Liver (tissue), 9 donors: ENCODE results near the gene KDM2A. TPM values are rescaled to one million over a fixed set of nuclear protein-coding genes. Genes with fewer than 3 reads are reported as not detected.

Experiments
- DNase-seq: peaks from one replicate; pipeline ENCODE4 v3.0.0-alpha.2; 2017; ENCODE audit warnings: low spot score
- H3K27ac ChIP-seq, 2 donors: one replicate each; pipeline ENCODE4 v1.7.0; 2013; ENCODE audit warnings: inconsistent platforms in 2 of 2, low read length in 2 of 2, control low read depth in 1 of 2, low read depth in 1 of 2, mild to moderate bottlenecking in 1 of 2
- H3K27me3 ChIP-seq, 4 donors: one replicate each; pipeline versions ENCODE4 v1.6.1 to v1.7.0; 2013; ENCODE audit warnings: low read length in 3 of 4, inconsistent platforms in 1 of 4, mild to moderate bottlenecking in 1 of 4, moderate library complexity in 1 of 4; ENCODE audit not compliant: control insufficient read depth in 4 of 4, insufficient read depth in 4 of 4
- H3K36me3 ChIP-seq, 4 donors: one replicate each; pipeline versions ENCODE4 v1.6.1 to v1.7.0; 2013; ENCODE audit warnings: low read length in 3 of 4, mild to moderate bottlenecking in 3 of 4, low read depth in 1 of 4, moderate library complexity in 1 of 4; ENCODE audit not compliant: control insufficient read depth in 4 of 4, insufficient read depth in 3 of 4
- H3K4me1 ChIP-seq, 4 donors: one replicate each; pipeline versions ENCODE4 v1.6.1 to v1.7.0; 2013; ENCODE audit warnings: low read length in 3 of 4, mild to moderate bottlenecking in 3 of 4, moderate library complexity in 1 of 4; ENCODE audit not compliant: control insufficient read depth in 4 of 4, insufficient read depth in 4 of 4
- H3K4me3 ChIP-seq, 3 donors: one replicate each; pipeline versions ENCODE4 v1.6.1 to v1.7.0; 2013; ENCODE audit warnings: low read length in 3 of 3, control low read depth in 1 of 3, low read depth in 1 of 3, mild to moderate bottlenecking in 1 of 3
- H3K9ac ChIP-seq, 2 donors: one replicate each; pipeline ENCODE4 v1.7.0; 2013; ENCODE audit warnings: low read length in 2 of 2, mild to moderate bottlenecking in 2 of 2, moderate library complexity in 2 of 2, control low read depth in 1 of 2, low read depth in 1 of 2
- H3K9me3 ChIP-seq, 4 donors: one replicate each; pipeline versions ENCODE4 v1.6.1 to v1.7.0; 2013; ENCODE audit warnings: low read length in 3 of 4; ENCODE audit not compliant: control insufficient read depth in 4 of 4
- FOXA2 ChIP-seq: IDR thresholded peaks from 2 replicates; pipeline ENCODE4 v1.6.1; 2016; ENCODE audit warnings: antibody characterized with exemption
- HNF4A ChIP-seq, 2 donors: conservative IDR thresholded peaks; 2 replicates each; pipeline ENCODE4 v1.6.1; 2016; ENCODE audit warnings: antibody characterized with exemption in 2 of 2, mild to moderate bottlenecking in 2 of 2
- HNF4G ChIP-seq: IDR thresholded peaks from 2 replicates; pipeline ENCODE4 v1.6.1; 2016; ENCODE audit warnings: antibody characterized with exemption
- JUND ChIP-seq, 2 donors: IDR thresholded peaks; 2 replicates each; pipeline ENCODE4 v1.6.1; 2016; ENCODE audit warnings: antibody characterized with exemption in 2 of 2
- NR2F2 ChIP-seq: IDR thresholded peaks from 2 replicates; pipeline ENCODE4 v1.6.1; 2016; ENCODE audit warnings: antibody characterized with exemption
- RAD21 ChIP-seq, 2 donors: IDR thresholded peaks; 2 replicates each; pipeline ENCODE4 v1.6.1; 2016; ENCODE audit warnings: antibody characterized with exemption in 2 of 2, mild to moderate bottlenecking in 2 of 2
- RXRA ChIP-seq, 2 donors: IDR thresholded peaks; 2 replicates each; pipeline ENCODE4 v1.6.1; 2017 to 2018; ENCODE audit warnings: antibody characterized with exemption in 2 of 2, mild to moderate bottlenecking in 1 of 2
- SP1 ChIP-seq: IDR thresholded peaks from 2 replicates; pipeline ENCODE4 v1.6.1; 2018; ENCODE audit warnings: antibody characterized with exemption, mild to moderate bottlenecking
- TAF1 ChIP-seq: conservative IDR thresholded peaks from 2 replicates; pipeline ENCODE4 v1.6.1; 2016; ENCODE audit warnings: antibody characterized with exemption, mild to moderate bottlenecking
- YY1 ChIP-seq: IDR thresholded peaks from 2 replicates; pipeline ENCODE4 v1.6.1; 2016; ENCODE audit warnings: antibody characterized with exemption, mild to moderate bottlenecking
- WGBS: extraction: QIAGEN DNeasy Blood & Tissue Kit; methylation state at CpG from one replicate; pipeline ENCODE4 v1.1.7; 2013; 5-methylcytosine and 5-hydroxymethylcytosine counted together
- polyA plus RNA-seq, 2 donors: library from polyadenylated mRNA; stranded (reverse) in 1 of 2; unstranded in 1 of 2; fragments of 200-250 nt in 1 of 2; fragments of >200 nt in 1 of 2; fragmentation: Nextera tagmentation in 1 of 2; extraction: Ambion mirVana in 1 of 2; gene quantifications; one replicate each; pipeline versions ENCODE4 v1.2.1 to v1.2.3, GENCODE V29; 2013 to 2015
- total RNA-seq, 2 donors: library from RNA; depleted of rRNA; stranded (reverse); fragments of >200 nt; gene quantifications; one replicate each; pipeline ENCODE4 v1.2.3, GENCODE V29; 2014
- TF ChIP-seq, protein P1 (sequence below): IDR thresholded peaks from 2 replicates; pipeline ENCODE4 v1.6.1; 2016; ENCODE audit warnings: antibody characterized with exemption, mild to moderate bottlenecking
- TF ChIP-seq, protein P2 (sequence below): IDR thresholded peaks from 2 replicates; pipeline ENCODE4 v1.6.1; 2016; ENCODE audit warnings: antibody characterized with exemption
- TF ChIP-seq, protein P3 (sequence below): IDR thresholded peaks from 2 replicates; pipeline ENCODE4 v1.6.1; 2016; ENCODE audit warnings: antibody characterized with exemption
- TF ChIP-seq, protein P4 (sequence below): fragments of 150-350 bp; IDR thresholded peaks from 2 replicates; pipeline ENCODE4 v1.5.1; 2017; ENCODE audit warnings: improper control_type of control experiment, low read depth, low read length; ENCODE audit not compliant: missing input control
- TF ChIP-seq, protein P5 (sequence below): IDR thresholded peaks from 2 replicates; pipeline ENCODE4 v1.6.1; 2016; ENCODE audit warnings: antibody characterized with exemption
- donor health status: healthy.
- donor health status: healthy.
- donor health status: healthy.
- donor health status: healthy.
- donor health status: healthy.

Gene KDM2A
- total and polyA plus RNA-seq, 4 donors, result 8.3 to 44.9 (median 22.4) TPM

DNA sequence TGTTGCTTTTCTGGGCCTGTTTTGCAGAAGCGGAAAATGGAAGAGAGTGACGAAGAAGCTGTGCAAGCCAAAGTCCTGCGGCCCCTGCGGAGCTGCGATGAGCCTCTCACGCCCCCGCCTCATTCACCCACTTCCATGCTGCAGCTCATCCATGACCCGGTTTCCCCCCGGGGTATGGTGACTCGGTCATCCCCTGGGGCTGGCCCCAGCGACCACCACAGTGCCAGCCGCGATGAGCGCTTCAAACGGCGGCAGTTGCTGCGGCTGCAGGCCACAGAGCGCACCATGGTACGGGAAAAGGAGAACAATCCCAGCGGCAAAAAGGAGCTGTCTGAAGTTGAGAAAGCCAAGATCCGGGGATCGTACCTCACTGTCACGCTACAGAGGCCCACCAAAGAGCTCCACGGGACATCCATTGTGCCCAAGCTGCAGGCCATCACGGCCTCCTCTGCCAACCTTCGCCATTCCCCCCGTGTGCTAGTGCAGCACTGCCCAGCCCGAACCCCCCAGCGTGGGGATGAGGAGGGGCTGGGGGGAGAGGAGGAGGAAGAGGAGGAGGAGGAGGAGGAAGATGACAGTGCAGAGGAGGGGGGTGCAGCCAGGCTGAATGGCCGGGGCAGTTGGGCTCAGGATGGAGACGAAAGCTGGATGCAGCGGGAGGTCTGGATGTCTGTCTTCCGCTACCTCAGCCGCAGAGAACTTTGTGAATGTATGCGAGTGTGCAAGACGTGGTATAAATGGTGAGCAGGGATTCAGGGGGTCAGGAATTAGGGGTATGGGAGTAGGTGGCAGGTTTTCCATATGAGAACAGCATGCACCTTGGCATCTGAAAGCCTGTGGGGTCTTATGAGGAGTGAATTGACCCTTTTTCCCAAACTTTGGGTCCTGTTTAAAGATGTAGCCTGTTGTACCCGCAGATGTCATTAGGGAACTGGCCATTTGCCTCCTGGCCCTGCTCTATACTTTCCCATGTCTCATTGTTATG, 131.3 kb downstream of the KDM2A start:
- H3K9me3 ChIP-seq, result no peaks in the 10 kb centered on the region
- 96% methylated on average over 37 of the region's 37 CpGs for WGBS
- no peak overlapping the region for H3K9ac ChIP-seq
- peaks cover 1 to 46% (median 35%) of the 10 kb centered on the region in 4 donors for H3K4me1 ChIP-seq
- TF ChIP-seq FOXA2, result no peak
- no peak for TF ChIP-seq YY1
- no peak for TF ChIP-seq HNF4G
- TF ChIP-seq TAF1, result no peak
- TF ChIP-seq, protein P1, sequence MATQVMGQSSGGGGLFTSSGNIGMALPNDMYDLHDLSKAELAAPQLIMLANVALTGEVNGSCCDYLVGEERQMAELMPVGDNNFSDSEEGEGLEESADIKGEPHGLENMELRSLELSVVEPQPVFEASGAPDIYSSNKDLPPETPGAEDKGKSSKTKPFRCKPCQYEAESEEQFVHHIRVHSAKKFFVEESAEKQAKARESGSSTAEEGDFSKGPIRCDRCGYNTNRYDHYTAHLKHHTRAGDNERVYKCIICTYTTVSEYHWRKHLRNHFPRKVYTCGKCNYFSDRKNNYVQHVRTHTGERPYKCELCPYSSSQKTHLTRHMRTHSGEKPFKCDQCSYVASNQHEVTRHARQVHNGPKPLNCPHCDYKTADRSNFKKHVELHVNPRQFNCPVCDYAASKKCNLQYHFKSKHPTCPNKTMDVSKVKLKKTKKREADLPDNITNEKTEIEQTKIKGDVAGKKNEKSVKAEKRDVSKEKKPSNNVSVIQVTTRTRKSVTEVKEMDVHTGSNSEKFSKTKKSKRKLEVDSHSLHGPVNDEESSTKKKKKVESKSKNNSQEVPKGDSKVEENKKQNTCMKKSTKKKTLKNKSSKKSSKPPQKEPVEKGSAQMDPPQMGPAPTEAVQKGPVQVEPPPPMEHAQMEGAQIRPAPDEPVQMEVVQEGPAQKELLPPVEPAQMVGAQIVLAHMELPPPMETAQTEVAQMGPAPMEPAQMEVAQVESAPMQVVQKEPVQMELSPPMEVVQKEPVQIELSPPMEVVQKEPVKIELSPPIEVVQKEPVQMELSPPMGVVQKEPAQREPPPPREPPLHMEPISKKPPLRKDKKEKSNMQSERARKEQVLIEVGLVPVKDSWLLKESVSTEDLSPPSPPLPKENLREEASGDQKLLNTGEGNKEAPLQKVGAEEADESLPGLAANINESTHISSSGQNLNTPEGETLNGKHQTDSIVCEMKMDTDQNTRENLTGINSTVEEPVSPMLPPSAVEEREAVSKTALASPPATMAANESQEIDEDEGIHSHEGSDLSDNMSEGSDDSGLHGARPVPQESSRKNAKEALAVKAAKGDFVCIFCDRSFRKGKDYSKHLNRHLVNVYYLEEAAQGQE, result no peak
- TF ChIP-seq, protein P2, sequence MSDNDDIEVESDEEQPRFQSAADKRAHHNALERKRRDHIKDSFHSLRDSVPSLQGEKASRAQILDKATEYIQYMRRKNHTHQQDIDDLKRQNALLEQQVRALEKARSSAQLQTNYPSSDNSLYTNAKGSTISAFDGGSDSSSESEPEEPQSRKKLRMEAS, result no peak
- no peak for TF ChIP-seq HNF4A (conservative IDR thresholded peaks at IDR 0.05)
- TF ChIP-seq JUND (IDR thresholded peaks at IDR 0.05), result no peak
- TF ChIP-seq, protein P3, sequence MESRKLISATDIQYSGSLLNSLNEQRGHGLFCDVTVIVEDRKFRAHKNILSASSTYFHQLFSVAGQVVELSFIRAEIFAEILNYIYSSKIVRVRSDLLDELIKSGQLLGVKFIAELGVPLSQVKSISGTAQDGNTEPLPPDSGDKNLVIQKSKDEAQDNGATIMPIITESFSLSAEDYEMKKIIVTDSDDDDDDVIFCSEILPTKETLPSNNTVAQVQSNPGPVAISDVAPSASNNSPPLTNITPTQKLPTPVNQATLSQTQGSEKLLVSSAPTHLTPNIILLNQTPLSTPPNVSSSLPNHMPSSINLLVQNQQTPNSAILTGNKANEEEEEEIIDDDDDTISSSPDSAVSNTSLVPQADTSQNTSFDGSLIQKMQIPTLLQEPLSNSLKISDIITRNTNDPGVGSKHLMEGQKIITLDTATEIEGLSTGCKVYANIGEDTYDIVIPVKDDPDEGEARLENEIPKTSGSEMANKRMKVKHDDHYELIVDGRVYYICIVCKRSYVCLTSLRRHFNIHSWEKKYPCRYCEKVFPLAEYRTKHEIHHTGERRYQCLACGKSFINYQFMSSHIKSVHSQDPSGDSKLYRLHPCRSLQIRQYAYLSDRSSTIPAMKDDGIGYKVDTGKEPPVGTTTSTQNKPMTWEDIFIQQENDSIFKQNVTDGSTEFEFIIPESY, result no peak
- TF ChIP-seq NR2F2, result no peak
- TF ChIP-seq RXRA (IDR thresholded peaks at IDR 0.05), result no peak
- TF ChIP-seq RAD21 (IDR thresholded peaks at IDR 0.05), result no peak
- no peaks in the 10 kb centered on the region for H3K27me3 ChIP-seq
- no peak overlapping the region for H3K4me3 ChIP-seq
- no peak overlapping the region for H3K27ac ChIP-seq
- H3K36me3 ChIP-seq, result peaks cover 32 to 90% (median 78%) of the 10 kb centered on the region in 4 donors
- no peak for DNase-seq

DNA sequence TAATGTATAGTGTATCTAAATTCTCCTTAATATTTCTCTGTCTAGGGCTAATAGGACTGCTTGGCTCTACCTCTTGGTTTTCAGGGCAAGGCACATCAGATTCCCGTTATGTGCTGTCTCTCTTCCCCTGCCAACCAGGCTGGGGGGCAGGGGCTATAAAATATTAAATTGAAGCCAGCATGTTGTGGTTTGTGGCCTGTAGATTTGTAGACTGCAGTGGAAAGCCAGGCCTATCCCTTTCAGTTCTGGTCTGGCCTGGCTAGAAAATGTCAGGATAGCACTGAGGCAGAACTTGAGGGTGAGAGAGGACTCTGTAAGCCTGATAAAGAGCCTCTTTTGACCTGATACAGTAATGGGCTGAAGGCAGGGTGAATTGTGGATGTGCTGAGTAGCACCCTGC, 132.8 kb downstream of the KDM2A start:
- DNase-seq, result no peak
- Histone ChIP-seq H3K9me3 (no peaks in the 10 kb centered on the region), H3K4me1 (peaks cover 1 to 59% (median 46%) of the 10 kb centered on the region in 4 donors), H3K9ac (no peak overlapping the region), H3K36me3 (peaks cover 26 to 81% (median 72%) of the 10 kb centered on the region in 4 donors), H3K27ac (no peak overlapping the region), H3K4me3 (no peak overlapping the region), H3K27me3 (no peaks in the 10 kb centered on the region)
- WGBS, result 83% methylated on average over 1 of the region's 1 CpG
- TF ChIP-seq RXRA (IDR thresholded peaks at IDR 0.05) (no peak), SP1 (no peak), TAF1 (no peak), HNF4G (no peak), JUND (IDR thresholded peaks at IDR 0.05) (no peak), HNF4A (conservative IDR thresholded peaks at IDR 0.05) (no peak), NR2F2 (no peak), FOXA2 (no peak)
- TF ChIP-seq, protein P3, result no peak
- TF ChIP-seq, protein P4, sequence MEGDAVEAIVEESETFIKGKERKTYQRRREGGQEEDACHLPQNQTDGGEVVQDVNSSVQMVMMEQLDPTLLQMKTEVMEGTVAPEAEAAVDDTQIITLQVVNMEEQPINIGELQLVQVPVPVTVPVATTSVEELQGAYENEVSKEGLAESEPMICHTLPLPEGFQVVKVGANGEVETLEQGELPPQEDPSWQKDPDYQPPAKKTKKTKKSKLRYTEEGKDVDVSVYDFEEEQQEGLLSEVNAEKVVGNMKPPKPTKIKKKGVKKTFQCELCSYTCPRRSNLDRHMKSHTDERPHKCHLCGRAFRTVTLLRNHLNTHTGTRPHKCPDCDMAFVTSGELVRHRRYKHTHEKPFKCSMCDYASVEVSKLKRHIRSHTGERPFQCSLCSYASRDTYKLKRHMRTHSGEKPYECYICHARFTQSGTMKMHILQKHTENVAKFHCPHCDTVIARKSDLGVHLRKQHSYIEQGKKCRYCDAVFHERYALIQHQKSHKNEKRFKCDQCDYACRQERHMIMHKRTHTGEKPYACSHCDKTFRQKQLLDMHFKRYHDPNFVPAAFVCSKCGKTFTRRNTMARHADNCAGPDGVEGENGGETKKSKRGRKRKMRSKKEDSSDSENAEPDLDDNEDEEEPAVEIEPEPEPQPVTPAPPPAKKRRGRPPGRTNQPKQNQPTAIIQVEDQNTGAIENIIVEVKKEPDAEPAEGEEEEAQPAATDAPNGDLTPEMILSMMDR, result no peak
- TF ChIP-seq, protein P5, sequence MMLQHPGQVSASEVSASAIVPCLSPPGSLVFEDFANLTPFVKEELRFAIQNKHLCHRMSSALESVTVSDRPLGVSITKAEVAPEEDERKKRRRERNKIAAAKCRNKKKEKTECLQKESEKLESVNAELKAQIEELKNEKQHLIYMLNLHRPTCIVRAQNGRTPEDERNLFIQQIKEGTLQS, result no peak
